ENCODE measurements around the gene IQUB. TPM values are rescaled to one million over a fixed set of nuclear protein-coding genes. Genes with fewer than 3 reads are reported as not detected.

IQUB gene
- total RNA-seq, 3 donors from 2014 or later (not counting 1 experiment from before 2014, with no cell fraction given), result 0.09 to 0.45 (median 0.18) TPM

DNA sequence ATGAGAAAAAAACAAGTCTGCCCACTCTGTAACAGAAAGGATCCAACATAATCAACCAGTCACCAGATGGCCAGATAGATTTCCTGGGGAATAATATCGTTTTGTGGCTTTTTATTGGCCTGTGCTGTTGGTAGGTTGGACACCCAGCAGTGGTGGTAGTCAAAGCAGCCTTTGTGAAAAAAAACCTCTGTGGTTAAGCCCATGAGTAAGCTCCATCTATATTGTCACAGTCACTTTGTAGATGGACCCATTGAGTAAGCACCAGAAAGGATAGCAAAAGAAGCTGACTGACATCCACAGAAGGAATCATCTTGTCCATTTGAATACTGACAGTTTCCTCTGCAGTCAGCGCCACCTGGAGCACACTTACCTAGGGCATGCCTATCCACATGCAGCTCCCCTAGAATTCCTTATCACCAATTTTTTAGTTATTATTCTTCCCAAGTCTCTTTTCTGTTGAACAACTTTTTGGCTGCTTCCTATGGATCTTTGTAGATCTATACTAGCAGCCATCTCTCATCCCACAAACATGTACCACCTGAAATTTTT lies 96.9 kb downstream of the IQUB start:
- 64% methylated on average over 2 of the region's 2 CpGs for WGBS (ENCODE audit: insufficient coverage)
- Mint-ChIP-seq H3K27ac (no peak overlapping the region), H3K4me1 (no peaks in the 10 kb centered on the region), H3K4me3 (no peak overlapping the region), H3K36me3 (no peaks in the 10 kb centered on the region), H3K9me3 (peaks cover 3 to 7% of the 10 kb centered on the region in 2 donors), H3K27me3 (ENCODE audit: low read depth in 2 of 2) (no peaks in the 10 kb centered on the region)
- Histone ChIP-seq H3K36me3 (ENCODE audit: control insufficient read depth, insufficient read depth, low read length) (no peaks in the 10 kb centered on the region), H3K9me3 (ENCODE audit: control insufficient read depth, insufficient read depth, low read length) (no peaks in the 10 kb centered on the region), H3K27me3 (ENCODE audit: control insufficient read depth, insufficient read depth, low read length) (no peaks in the 10 kb centered on the region), H3K4me1 (ENCODE audit: control insufficient read depth, insufficient read depth, low read length) (no peaks in the 10 kb centered on the region), H3K4me3 (ENCODE audit: low read length) (no peak overlapping the region), H3K27ac (ENCODE audit: low read length) (no peak overlapping the region)
- TF ChIP-seq, protein P1, sequence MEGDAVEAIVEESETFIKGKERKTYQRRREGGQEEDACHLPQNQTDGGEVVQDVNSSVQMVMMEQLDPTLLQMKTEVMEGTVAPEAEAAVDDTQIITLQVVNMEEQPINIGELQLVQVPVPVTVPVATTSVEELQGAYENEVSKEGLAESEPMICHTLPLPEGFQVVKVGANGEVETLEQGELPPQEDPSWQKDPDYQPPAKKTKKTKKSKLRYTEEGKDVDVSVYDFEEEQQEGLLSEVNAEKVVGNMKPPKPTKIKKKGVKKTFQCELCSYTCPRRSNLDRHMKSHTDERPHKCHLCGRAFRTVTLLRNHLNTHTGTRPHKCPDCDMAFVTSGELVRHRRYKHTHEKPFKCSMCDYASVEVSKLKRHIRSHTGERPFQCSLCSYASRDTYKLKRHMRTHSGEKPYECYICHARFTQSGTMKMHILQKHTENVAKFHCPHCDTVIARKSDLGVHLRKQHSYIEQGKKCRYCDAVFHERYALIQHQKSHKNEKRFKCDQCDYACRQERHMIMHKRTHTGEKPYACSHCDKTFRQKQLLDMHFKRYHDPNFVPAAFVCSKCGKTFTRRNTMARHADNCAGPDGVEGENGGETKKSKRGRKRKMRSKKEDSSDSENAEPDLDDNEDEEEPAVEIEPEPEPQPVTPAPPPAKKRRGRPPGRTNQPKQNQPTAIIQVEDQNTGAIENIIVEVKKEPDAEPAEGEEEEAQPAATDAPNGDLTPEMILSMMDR (IDR thresholded peaks at IDR 0.05), result no peak
- DNase-seq (no peak), ATAC-seq (no peak)
- intact Hi-C loops (cut with micrococcal nuclease), result no loop called here

DNA sequence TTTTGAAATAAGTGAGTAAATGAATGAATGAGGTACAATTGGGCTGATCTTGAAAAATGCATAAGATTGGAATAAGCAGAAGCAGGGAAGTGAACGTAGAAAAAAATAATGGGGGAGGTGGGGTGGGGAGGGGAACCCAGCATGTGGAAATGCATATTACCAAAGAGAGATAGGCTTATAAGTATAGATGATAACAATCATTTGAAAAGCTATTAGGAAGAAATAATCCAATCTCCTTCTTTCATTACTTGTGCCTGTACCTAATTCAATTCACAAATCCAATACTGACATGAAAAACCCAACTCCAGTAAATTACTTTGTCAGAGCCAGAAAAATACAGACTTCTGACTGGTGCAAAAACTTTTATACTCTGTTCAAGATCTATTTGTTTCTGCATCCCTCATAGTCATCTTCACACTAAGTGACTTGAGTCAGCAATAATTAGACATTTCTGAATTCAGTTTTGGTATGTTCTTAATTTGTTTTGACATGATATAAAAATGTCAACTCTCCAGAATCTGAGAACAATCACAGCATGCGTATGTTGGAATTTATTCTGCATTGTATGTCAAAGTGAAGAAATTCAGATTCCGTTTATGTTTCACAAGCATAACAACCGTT lies 99.2 kb downstream of the IQUB start:
- no peaks in the 10 kb centered on the region for H3K27me3 ChIP-seq (ENCODE audit: control insufficient read depth, insufficient read depth, low read length)
- Mint-ChIP-seq H3K36me3 (no peaks in the 10 kb centered on the region), H3K27me3 (ENCODE audit: low read depth in 2 of 2) (no peaks in the 10 kb centered on the region), H3K9me3 (peaks cover 3 to 4% of the 10 kb centered on the region in 2 donors), H3K4me3 (no peak overlapping the region), H3K27ac (no peak overlapping the region), H3K4me1 (no peaks in the 10 kb centered on the region)
- no peaks in the 10 kb centered on the region for H3K4me1 ChIP-seq (ENCODE audit: control insufficient read depth, insufficient read depth, low read length)
- intact Hi-C loops (cut with micrococcal nuclease), result no loop called here
- no peak for DNase-seq
- 85% methylated on average over 4 of the region's 4 CpGs for WGBS (ENCODE audit: insufficient coverage)
- no peaks in the 10 kb centered on the region for H3K36me3 ChIP-seq (ENCODE audit: control insufficient read depth, insufficient read depth, low read length)
- no peak overlapping the region for H3K27ac ChIP-seq (ENCODE audit: low read length)
- H3K9me3 ChIP-seq (ENCODE audit: control insufficient read depth, insufficient read depth, low read length), result no peaks in the 10 kb centered on the region
- TF ChIP-seq, protein P1 (IDR thresholded peaks at IDR 0.05), result no peak
- no peak for ATAC-seq
- no peak overlapping the region for H3K4me3 ChIP-seq (ENCODE audit: low read length)

DNA sequence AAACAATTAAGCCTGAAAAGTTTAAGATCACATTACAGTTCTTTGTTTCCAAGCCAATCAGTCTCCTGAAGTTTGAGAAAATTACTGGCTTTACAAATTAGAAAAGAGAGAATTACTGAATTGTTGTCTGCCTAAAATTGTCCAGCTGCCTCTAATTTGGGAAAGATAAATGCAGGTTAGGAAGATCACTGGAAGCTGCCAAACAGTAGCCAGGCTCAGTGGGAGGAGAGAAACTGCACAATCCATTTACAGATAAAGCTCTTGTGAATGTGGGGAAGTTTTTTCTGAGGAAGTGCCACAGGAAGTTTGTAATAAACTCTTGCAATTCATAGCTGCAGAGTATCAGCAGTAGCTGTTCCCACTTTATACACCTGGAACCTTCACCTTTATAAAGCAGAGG lies 100.7 kb downstream of the IQUB start:
- TF ChIP-seq, protein P1 (IDR thresholded peaks at IDR 0.05), result no peak
- intact Hi-C loops (cut with micrococcal nuclease), result no loop called here
- no peak overlapping the region for H3K27ac Mint-ChIP-seq

DNA sequence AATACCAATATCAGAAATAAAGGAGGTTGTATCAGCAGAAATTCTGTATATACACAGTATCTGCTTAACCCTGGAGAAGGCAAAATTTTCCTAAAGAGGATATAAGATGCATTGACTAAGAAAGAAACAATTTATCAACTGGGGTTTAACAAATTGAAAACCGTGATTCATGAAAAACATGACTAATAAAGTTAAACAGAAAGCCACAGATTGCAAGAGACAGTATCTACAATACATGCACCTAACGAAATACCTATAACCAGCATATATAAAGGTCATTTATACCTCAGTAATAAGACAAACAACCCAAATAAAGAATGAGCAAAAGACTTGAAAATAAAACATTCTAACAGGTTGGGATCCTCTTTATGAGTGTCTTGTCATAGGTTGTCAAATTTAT lies 101.8 kb downstream of the IQUB start:
- no peak overlapping the region for H3K27ac ChIP-seq (ENCODE audit: low read length)
- ATAC-seq (no peak), DNase-seq (no peak)
- H3K9me3 ChIP-seq (ENCODE audit: control insufficient read depth, insufficient read depth, low read length), result no peaks in the 10 kb centered on the region
- 82% methylated on average over 2 of the region's 2 CpGs for WGBS (ENCODE audit: insufficient coverage)
- no peaks in the 10 kb centered on the region for H3K4me1 ChIP-seq (ENCODE audit: control insufficient read depth, insufficient read depth, low read length)
- no peak overlapping the region for H3K4me3 ChIP-seq (ENCODE audit: low read length)
- H3K27me3 Mint-ChIP-seq (ENCODE audit: low read depth in 2 of 2), result no peaks in the 10 kb centered on the region
- no peaks in the 10 kb centered on the region for H3K4me1 Mint-ChIP-seq
- H3K27ac Mint-ChIP-seq, result no peak overlapping the region
- H3K36me3 ChIP-seq (ENCODE audit: control insufficient read depth, insufficient read depth, low read length), result no peaks in the 10 kb centered on the region
- intact Hi-C loops (cut with micrococcal nuclease), result no loop called here
- H3K4me3 Mint-ChIP-seq, result no peak overlapping the region
- peaks cover 3 to 7% of the 10 kb centered on the region in 2 donors for H3K9me3 Mint-ChIP-seq
- TF ChIP-seq, protein P1 (IDR thresholded peaks at IDR 0.05), result no peak
- no peaks in the 10 kb centered on the region for H3K36me3 Mint-ChIP-seq
- no peaks in the 10 kb centered on the region for H3K27me3 ChIP-seq (ENCODE audit: control insufficient read depth, insufficient read depth, low read length)

More for the DNA sequence above, 100.7 kb downstream of the IQUB start:
- Mint-ChIP-seq H3K4me1 (no peaks in the 10 kb centered on the region), H3K4me3 (no peak overlapping the region), H3K36me3 (no peaks in the 10 kb centered on the region), H3K9me3 (peaks cover 3 to 4% of the 10 kb centered on the region in 2 donors), H3K27me3 (ENCODE audit: low read depth in 2 of 2) (no peaks in the 10 kb centered on the region)
- Histone ChIP-seq H3K4me1 (ENCODE audit: control insufficient read depth, insufficient read depth, low read length) (no peaks in the 10 kb centered on the region), H3K27me3 (ENCODE audit: control insufficient read depth, insufficient read depth, low read length) (no peaks in the 10 kb centered on the region), H3K27ac (ENCODE audit: low read length) (no peak overlapping the region), H3K36me3 (ENCODE audit: control insufficient read depth, insufficient read depth, low read length) (no peaks in the 10 kb centered on the region), H3K9me3 (ENCODE audit: control insufficient read depth, insufficient read depth, low read length) (no peaks in the 10 kb centered on the region), H3K4me3 (ENCODE audit: low read length) (no peak overlapping the region)
- DNase-seq (no peak), ATAC-seq (no peak)
